ENCODE measurements around the gene RETN. TPM values are rescaled to one million over a fixed set of nuclear protein-coding genes. Genes with fewer than 3 reads are reported as not detected.
"Not testable (repeated sequence)": the region's sequence is repeated elsewhere in the genome, so short reads cannot be mapped to it uniquely, and the experiment has no call there.

Gene RETN
- total RNA-seq, 2 donors from 2014 or later = not detected

GRCh38 chr19:7640803-7641202 is 28.0 kb upstream of the RETN start:
- no peaks in the 10 kb centered on the region for H3K27me3 ChIP-seq (replicated peaks; ENCODE audit: insufficient read depth)
- no peak for ATAC-seq (ENCODE audit: insufficient number of reproducible peaks, low FRiP score, low read depth)
- TF ChIP-seq CTCF (IDR thresholded peaks at IDR 0.05) = no peak
- no peak overlapping the region for H3K27ac ChIP-seq
- no peak for DNase-seq (ENCODE audit: low spot score)
- no peak overlapping the region for H3K4me3 ChIP-seq
- no peaks in the 10 kb centered on the region for H3K4me1 ChIP-seq (ENCODE audit: control insufficient read depth in 1 of 2, low read depth in 2 of 2)
- H3K36me3 ChIP-seq = no peaks in the 10 kb centered on the region
- H3K9me3 ChIP-seq = no peaks in the 10 kb centered on the region

DNA sequence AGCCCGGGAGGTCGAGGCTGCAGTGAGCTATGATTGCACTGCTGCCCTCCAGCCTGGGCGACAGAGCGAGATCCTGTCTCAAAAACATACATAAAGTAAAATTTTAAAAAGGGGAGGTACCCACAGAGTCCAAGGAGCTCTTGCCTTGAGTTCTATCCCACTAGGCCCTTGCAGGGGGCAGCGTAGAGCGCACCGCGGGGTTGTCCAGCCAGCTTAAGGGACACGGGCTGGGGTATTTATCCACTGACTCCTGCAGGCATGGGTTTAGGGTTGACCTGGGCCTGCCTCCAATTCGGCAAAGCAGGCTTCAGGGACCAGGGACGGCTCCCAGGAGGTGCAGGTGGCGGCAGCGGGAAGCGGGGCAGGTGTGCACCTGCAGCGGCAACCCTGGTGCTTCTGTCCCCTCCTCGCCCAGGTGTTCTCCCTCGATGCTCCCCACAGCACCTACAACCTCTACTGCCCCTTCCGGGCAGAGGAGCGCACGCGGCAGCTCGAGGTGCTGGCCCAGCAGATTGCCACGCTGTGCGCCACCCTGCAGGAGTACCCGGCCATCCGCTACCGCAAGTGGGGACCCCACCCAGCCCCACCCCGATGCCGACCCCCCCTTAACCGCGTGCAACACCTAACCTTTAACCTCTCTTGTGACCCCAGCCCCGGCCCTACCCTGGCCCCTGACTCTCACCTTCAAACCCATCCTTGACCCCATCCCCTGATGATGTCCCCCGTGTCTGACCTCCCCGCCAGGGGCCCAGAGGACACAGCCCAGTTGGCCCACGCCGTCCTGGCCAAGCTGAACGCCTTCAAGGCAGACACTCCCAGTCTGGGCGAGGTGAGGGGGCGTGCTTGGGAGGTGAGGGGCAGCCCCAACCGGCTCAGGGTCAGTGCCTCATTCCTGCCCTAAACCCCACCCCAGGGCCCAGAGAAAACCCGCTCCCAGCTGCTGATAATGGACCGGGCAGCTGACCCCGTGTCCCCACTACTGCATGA is 27.3 kb upstream of the RETN start:
- Histone ChIP-seq H3K36me3 (no peaks in the 10 kb centered on the region), H3K27ac (no peak overlapping the region), H3K4me3 (no peak overlapping the region), H3K9me3 (no peaks in the 10 kb centered on the region), H3K4me1 (ENCODE audit: control insufficient read depth in 1 of 2, low read depth in 2 of 2) (no peaks in the 10 kb centered on the region), H3K27me3 (replicated peaks; ENCODE audit: insufficient read depth) (no peaks in the 10 kb centered on the region)
- no peak for ATAC-seq (ENCODE audit: insufficient number of reproducible peaks, low FRiP score, low read depth)
- TF ChIP-seq CTCF (IDR thresholded peaks at IDR 0.05) = no peak
- no peak for DNase-seq (ENCODE audit: low spot score)

DNA sequence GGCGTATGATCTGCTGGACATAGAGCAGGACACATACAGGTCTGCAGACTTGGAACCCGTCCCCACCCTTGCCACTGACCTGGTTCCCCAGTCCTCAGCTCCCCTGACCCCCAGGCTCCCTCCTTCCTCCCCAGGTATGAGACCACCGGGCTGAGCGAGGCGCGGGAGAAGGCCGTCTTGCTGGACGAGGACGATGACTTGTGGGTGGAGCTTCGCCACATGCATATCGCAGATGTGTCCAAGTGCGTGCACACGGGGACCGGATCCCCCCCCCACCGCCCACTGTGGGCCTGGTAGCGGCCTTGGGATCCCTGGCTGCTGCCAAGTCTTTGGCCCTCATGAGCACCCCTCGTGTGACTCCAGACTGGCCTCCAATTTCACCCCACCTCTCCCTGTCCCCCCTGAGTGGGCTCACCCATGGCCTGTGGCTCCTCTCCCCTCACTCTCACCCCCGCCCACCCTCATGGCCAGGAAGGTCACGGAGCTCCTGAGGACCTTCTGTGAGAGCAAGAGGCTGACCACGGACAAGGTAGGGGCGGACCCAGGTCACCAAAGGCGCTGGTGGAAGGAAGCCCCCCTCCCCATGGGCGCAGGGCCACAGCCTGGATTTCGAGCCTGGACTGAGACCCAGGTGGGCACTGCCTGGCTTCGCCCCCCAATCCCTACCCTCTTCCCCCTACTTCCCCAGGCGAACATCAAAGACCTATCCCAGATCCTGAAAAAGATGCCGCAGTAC is 26.4 kb upstream of the RETN start:
- Histone ChIP-seq H3K4me3 (no peak overlapping the region), H3K4me1 (ENCODE audit: control insufficient read depth in 1 of 2, low read depth in 2 of 2) (no peaks in the 10 kb centered on the region), H3K9me3 (no peaks in the 10 kb centered on the region), H3K36me3 (no peaks in the 10 kb centered on the region), H3K27me3 (replicated peaks; ENCODE audit: insufficient read depth) (no peaks in the 10 kb centered on the region), H3K27ac (no peak overlapping the region)
- no peak for TF ChIP-seq CTCF (IDR thresholded peaks at IDR 0.05)
- ATAC-seq (ENCODE audit: insufficient number of reproducible peaks, low FRiP score, low read depth) = no peak
- no peak for DNase-seq (ENCODE audit: low spot score)

DNA sequence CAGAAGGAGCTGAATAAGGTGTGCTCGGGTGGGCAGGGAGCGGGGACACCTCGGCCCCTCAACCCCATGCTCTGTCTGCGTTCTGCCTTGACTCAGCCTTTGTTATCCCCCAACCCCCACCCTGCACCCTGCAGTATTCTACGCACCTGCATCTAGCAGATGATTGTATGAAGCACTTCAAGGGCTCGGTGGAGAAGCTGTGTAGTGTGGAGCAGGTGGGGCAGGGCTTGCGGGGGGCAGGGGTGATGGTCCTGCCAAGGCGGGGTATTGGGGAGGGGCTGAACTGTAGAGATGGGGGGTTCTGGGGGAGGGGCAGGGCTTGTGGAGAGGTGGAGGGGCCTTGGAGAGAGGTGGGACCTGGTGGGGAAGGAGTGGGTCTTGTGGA is 25.8 kb upstream of the RETN start:
- H3K9me3 ChIP-seq = no peaks in the 10 kb centered on the region
- H3K4me3 ChIP-seq = no peak overlapping the region
- no peak for ATAC-seq (ENCODE audit: insufficient number of reproducible peaks, low FRiP score, low read depth)
- TF ChIP-seq CTCF (IDR thresholded peaks at IDR 0.05) = no peak
- no peaks in the 10 kb centered on the region for H3K36me3 ChIP-seq
- H3K27me3 ChIP-seq (replicated peaks; ENCODE audit: insufficient read depth) = no peaks in the 10 kb centered on the region
- no peak overlapping the region for H3K27ac ChIP-seq
- DNase-seq (ENCODE audit: low spot score) = no peak
- H3K4me1 ChIP-seq (ENCODE audit: control insufficient read depth in 1 of 2, low read depth in 2 of 2) = no peaks in the 10 kb centered on the region

DNA sequence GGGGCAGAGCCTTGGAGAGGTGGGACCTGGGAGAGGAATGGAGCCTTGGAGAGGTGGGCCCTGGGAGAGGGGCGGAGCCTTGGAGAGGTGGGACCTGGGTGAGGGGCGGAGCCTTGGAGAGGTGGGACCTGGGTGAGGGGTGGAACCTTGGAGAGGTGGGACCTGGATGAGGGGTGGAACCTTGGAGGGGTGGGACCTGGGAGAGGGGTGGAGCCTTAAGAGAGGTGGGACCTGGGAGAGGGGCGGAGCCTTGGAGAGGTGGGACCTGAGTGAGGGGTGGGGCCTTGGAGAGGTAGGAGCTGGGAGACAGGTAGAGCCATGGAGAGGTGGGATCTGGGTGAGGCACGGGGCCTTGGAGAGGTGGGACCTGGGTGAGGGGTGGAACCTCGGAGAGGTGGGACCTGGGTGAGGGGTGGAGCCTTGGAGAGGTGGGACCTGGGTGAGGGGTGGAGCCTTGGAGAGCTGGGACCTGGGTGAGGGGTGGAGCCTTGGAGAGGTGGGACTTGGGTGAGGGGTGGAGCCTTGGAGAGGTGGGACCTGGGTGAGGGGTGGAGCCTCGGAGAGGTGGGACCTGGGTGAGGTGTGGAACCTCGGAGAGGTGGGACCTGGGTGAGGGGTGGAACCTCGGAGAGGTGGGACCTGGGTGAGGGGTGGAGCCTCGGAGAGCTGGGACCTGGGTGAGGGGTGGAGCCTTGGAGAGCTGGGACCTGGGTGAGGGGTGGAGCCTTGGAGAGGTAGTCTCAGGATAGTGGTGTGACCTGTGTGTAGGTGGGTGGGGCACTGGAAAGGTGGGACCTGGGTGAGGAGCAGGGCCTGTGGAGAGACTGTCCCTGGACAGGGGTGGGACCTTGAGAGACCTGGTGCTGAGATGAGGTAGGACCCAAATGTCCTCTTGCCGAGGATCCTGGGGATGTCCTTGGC is 25.0 kb upstream of the RETN start:
- DNase-seq (ENCODE audit: low spot score); ATAC-seq (ENCODE audit: insufficient number of reproducible peaks, low FRiP score, low read depth): not testable (repeated sequence)

More for the DNA sequence above, 25.0 kb upstream of the RETN start:
- H3K27ac ChIP-seq; H3K9me3 ChIP-seq; H3K36me3 ChIP-seq; H3K4me1 ChIP-seq (ENCODE audit: control insufficient read depth in 1 of 2, low read depth in 2 of 2); H3K27me3 ChIP-seq (replicated peaks; ENCODE audit: insufficient read depth); H3K4me3 ChIP-seq: not testable (repeated sequence)
